Measurements from ENCODE around the gene ABCG4.

DNA sequence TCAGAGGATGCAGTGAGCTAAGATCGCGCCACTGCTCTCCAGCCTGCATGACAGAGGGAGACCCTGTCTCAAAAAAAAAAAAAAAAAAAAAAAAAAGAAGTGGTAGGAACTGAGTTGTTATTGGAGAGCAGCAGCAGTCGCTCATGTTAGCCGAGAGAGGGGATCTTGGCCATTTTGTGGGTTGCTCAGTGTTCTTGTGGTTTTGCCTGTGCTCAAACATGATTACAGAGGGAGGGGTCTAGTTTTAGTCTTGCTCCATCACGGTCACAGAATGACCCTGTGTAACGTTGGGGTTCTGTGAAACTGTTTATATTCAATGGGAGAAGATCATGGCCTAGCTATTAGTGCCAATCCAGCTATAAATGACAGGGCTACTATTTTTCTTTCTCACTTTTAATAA, 49.1 kb upstream of the ABCG4 start:
- TF ChIP-seq POLR2AphosphoS5 (IDR thresholded peaks at IDR 0.05), result no peak
- TF ChIP-seq, protein P1, sequence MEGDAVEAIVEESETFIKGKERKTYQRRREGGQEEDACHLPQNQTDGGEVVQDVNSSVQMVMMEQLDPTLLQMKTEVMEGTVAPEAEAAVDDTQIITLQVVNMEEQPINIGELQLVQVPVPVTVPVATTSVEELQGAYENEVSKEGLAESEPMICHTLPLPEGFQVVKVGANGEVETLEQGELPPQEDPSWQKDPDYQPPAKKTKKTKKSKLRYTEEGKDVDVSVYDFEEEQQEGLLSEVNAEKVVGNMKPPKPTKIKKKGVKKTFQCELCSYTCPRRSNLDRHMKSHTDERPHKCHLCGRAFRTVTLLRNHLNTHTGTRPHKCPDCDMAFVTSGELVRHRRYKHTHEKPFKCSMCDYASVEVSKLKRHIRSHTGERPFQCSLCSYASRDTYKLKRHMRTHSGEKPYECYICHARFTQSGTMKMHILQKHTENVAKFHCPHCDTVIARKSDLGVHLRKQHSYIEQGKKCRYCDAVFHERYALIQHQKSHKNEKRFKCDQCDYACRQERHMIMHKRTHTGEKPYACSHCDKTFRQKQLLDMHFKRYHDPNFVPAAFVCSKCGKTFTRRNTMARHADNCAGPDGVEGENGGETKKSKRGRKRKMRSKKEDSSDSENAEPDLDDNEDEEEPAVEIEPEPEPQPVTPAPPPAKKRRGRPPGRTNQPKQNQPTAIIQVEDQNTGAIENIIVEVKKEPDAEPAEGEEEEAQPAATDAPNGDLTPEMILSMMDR (IDR thresholded peaks at IDR 0.05), result no peak
- TF ChIP-seq POLR2A (IDR thresholded peaks at IDR 0.05), result no peak
